ENCODE measurements around the gene CREG2. TPM values are rescaled to one million over a fixed set of nuclear protein-coding genes. Genes with fewer than 3 reads are reported as not detected.

The CREG2 gene
- polyA plus RNA-seq, 1 of the 3 experiments (the other 2 are of a cell fraction) = 1.4 TPM

DNA sequence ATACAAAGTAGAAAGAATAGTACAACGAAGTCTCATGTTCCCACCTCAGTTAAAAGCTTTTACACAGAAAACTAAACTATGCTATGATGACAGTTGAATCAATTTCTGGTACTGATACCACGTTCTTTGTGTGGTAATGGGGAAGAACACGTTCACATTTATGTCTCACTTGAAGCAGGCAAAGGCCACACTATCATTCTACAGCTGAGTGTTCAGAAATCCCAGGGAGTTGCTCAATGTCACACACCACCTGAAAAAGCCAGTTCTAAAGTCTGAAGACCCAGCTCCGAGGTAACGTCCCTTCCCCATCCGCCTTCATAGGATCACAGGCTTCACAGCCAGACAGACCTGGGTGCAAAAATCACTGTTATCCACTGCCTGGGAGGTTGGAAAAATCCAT lies 87.7 kb downstream of the CREG2 start:
- H2AFZ ChIP-seq (ENCODE audit: low read depth) = no peak overlapping the region
- TF ChIP-seq EP300 (IDR thresholded peaks at IDR 0.05; ENCODE audit: borderline replicate concordance in 1 of 2, low read depth in 1 of 2, low read length in 1 of 2) (no peak), TCF12 (IDR thresholded peaks at IDR 0.05) (no peak), FOXM1 (IDR thresholded peaks at IDR 0.05; ENCODE audit: low read depth) (no peak), RFX5 (IDR thresholded peaks at IDR 0.05; ENCODE audit: low read length) (no peak), ELF1 (IDR thresholded peaks at IDR 0.05) (no peak), JUND (IDR thresholded peaks at IDR 0.05) (no peak), EZH2phosphoT487 (IDR thresholded peaks at IDR 0.05; ENCODE audit: borderline replicate concordance, low read depth) (no peak), NFIC (IDR thresholded peaks at IDR 0.05; ENCODE audit: borderline replicate concordance) (no peak), GABPA (IDR thresholded peaks at IDR 0.05; ENCODE audit: low read depth) (no peak)
- TF ChIP-seq, protein P1, sequence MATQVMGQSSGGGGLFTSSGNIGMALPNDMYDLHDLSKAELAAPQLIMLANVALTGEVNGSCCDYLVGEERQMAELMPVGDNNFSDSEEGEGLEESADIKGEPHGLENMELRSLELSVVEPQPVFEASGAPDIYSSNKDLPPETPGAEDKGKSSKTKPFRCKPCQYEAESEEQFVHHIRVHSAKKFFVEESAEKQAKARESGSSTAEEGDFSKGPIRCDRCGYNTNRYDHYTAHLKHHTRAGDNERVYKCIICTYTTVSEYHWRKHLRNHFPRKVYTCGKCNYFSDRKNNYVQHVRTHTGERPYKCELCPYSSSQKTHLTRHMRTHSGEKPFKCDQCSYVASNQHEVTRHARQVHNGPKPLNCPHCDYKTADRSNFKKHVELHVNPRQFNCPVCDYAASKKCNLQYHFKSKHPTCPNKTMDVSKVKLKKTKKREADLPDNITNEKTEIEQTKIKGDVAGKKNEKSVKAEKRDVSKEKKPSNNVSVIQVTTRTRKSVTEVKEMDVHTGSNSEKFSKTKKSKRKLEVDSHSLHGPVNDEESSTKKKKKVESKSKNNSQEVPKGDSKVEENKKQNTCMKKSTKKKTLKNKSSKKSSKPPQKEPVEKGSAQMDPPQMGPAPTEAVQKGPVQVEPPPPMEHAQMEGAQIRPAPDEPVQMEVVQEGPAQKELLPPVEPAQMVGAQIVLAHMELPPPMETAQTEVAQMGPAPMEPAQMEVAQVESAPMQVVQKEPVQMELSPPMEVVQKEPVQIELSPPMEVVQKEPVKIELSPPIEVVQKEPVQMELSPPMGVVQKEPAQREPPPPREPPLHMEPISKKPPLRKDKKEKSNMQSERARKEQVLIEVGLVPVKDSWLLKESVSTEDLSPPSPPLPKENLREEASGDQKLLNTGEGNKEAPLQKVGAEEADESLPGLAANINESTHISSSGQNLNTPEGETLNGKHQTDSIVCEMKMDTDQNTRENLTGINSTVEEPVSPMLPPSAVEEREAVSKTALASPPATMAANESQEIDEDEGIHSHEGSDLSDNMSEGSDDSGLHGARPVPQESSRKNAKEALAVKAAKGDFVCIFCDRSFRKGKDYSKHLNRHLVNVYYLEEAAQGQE (IDR thresholded peaks at IDR 0.05; ENCODE audit: low read depth, low read length) = no peak
- 90% methylated on average over 6 of the region's 6 CpGs for WGBS (ENCODE audit: low lambda C conversion rate)
- H3K36me3 ChIP-seq (replicated peaks in 1 of 2; ENCODE audit: control insufficient read depth in 1 of 2, insufficient read depth in 2 of 2, low read length in 1 of 2) = peaks cover 4 to 26% of the 10 kb centered on the region in 2 experiments
- POLR2A ChIA-PET = no interaction called here
- 0 out of 4 replicates have a peak, but pooled peaks cover 0 to 6% of the 10 kb centered on the region in 2 experiments for H3K4me1 ChIP-seq (ENCODE audit: control insufficient read depth in 1 of 2, insufficient read depth in 2 of 2, low read depth in 1 of 2, low read length in 1 of 2)
- no peak overlapping the region for H3K4me3 ChIP-seq (ENCODE audit: low read depth in 2 of 2, low read length in 1 of 2)
- peaks cover 98% of the 10 kb centered on the region for H3K79me2 ChIP-seq (ENCODE audit: insufficient read depth)
- no peak overlapping the region for H3K4me2 ChIP-seq
- CTCF ChIA-PET = no interaction called here
- no peak overlapping the region for H3K27ac ChIP-seq (ENCODE audit: low read depth in 2 of 2, low read length in 1 of 2)
- no peak for DNase-seq
- peaks cover 97% of the 10 kb centered on the region for H4K20me1 ChIP-seq (ENCODE audit: insufficient read depth)
- no peaks in the 10 kb centered on the region for H3K9me2 ChIP-seq
- H3F3A ChIP-seq (replicated peaks; ENCODE audit: insufficient read depth) = no peaks in the 10 kb centered on the region
- H3K27me3 ChIP-seq (ENCODE audit: insufficient read depth) = no peaks in the 10 kb centered on the region
- no peak overlapping the region for H3K9ac ChIP-seq
- H3K9me3 ChIP-seq = no peaks in the 10 kb centered on the region

DNA sequence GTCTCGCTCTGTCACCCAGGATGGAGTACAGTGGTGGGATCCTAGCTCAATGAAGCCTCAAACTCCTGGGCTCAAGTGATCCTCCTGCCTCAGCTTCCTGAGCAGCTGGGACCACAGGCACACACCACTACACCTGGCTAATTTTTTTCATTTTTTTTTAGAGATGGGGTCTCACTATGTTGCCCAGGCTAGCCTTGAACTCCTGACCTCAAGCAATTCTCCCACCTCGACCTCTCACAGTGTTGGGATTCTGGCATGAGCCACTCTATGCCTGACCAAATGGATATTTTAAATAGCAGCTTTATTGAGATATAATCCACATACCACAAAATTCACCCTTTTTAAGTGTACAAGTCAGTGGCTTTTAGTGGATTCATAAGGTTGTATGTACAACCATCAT lies 89.9 kb downstream of the CREG2 start:
- Histone ChIP-seq H3K79me2 (ENCODE audit: insufficient read depth) (peaks cover 91% of the 10 kb centered on the region), H3K27me3 (ENCODE audit: insufficient read depth) (no peaks in the 10 kb centered on the region), H3K4me2 (no peak overlapping the region), H3K27ac (ENCODE audit: low read depth in 2 of 2, low read length in 1 of 2) (no peak overlapping the region), H3K9me3 (no peaks in the 10 kb centered on the region), H3K9me2 (no peaks in the 10 kb centered on the region), H3F3A (replicated peaks; ENCODE audit: insufficient read depth) (no peaks in the 10 kb centered on the region), H3K4me3 (ENCODE audit: low read depth in 2 of 2, low read length in 1 of 2) (no peak overlapping the region), H4K20me1 (ENCODE audit: insufficient read depth) (peaks cover 79% of the 10 kb centered on the region), H2AFZ (ENCODE audit: low read depth) (no peak overlapping the region), H3K36me3 (replicated peaks in 1 of 2; ENCODE audit: control insufficient read depth in 1 of 2, insufficient read depth in 2 of 2, low read length in 1 of 2) (peaks cover 20 to 32% of the 10 kb centered on the region in 2 experiments), H3K9ac (no peak overlapping the region), H3K4me1 (ENCODE audit: control insufficient read depth in 1 of 2, insufficient read depth in 2 of 2, low read depth in 1 of 2, low read length in 1 of 2) (peaks cover 2 to 6% of the 10 kb centered on the region in 2 experiments; a peak in 2 of 4 replicates)
- DNase-seq = no peak
- WGBS (ENCODE audit: low lambda C conversion rate) = 100% methylated on average over 2 of the region's 2 CpGs
- ChIA-PET POLR2A (no interaction called here), CTCF (interaction anchor here (1.2 to 1.4 kb wide), 2 partner anchors 45 to 90 kb away, joined by 3 read pairs; partner anchors contain the start of gene CREG2)
- no peak for TF ChIP-seq TEAD4 (IDR thresholded peaks at IDR 0.05; ENCODE audit: borderline replicate concordance, insufficient read depth)
- TF ChIP-seq, protein P2, sequence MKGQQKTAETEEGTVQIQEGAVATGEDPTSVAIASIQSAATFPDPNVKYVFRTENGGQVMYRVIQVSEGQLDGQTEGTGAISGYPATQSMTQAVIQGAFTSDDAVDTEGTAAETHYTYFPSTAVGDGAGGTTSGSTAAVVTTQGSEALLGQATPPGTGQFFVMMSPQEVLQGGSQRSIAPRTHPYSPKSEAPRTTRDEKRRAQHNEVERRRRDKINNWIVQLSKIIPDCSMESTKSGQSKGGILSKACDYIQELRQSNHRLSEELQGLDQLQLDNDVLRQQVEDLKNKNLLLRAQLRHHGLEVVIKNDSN (IDR thresholded peaks at IDR 0.05; ENCODE audit: borderline replicate concordance, low read depth) = no peak
- no peak for TF ChIP-seq MEF2A (IDR thresholded peaks at IDR 0.05; ENCODE audit: borderline replicate concordance, low read depth)
- TF ChIP-seq, protein P3, sequence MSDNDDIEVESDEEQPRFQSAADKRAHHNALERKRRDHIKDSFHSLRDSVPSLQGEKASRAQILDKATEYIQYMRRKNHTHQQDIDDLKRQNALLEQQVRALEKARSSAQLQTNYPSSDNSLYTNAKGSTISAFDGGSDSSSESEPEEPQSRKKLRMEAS (IDR thresholded peaks at IDR 0.05; ENCODE audit: low read depth) = no peak
- TF ChIP-seq SMC3 (IDR thresholded peaks at IDR 0.05; ENCODE audit: low read depth, low read length) = no peak
- TF ChIP-seq RXRA (IDR thresholded peaks at IDR 0.05; ENCODE audit: borderline replicate concordance, low read depth) = no peak
- TF ChIP-seq, protein P4, sequence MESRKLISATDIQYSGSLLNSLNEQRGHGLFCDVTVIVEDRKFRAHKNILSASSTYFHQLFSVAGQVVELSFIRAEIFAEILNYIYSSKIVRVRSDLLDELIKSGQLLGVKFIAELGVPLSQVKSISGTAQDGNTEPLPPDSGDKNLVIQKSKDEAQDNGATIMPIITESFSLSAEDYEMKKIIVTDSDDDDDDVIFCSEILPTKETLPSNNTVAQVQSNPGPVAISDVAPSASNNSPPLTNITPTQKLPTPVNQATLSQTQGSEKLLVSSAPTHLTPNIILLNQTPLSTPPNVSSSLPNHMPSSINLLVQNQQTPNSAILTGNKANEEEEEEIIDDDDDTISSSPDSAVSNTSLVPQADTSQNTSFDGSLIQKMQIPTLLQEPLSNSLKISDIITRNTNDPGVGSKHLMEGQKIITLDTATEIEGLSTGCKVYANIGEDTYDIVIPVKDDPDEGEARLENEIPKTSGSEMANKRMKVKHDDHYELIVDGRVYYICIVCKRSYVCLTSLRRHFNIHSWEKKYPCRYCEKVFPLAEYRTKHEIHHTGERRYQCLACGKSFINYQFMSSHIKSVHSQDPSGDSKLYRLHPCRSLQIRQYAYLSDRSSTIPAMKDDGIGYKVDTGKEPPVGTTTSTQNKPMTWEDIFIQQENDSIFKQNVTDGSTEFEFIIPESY (IDR thresholded peaks at IDR 0.05; ENCODE audit: borderline replicate concordance, low read depth) = no peak
